ENCODE results near the gene MAP2K5.
A peak's percentile ranks its signal among the peaks of the same experiment; 100 is the strongest.

DNA sequence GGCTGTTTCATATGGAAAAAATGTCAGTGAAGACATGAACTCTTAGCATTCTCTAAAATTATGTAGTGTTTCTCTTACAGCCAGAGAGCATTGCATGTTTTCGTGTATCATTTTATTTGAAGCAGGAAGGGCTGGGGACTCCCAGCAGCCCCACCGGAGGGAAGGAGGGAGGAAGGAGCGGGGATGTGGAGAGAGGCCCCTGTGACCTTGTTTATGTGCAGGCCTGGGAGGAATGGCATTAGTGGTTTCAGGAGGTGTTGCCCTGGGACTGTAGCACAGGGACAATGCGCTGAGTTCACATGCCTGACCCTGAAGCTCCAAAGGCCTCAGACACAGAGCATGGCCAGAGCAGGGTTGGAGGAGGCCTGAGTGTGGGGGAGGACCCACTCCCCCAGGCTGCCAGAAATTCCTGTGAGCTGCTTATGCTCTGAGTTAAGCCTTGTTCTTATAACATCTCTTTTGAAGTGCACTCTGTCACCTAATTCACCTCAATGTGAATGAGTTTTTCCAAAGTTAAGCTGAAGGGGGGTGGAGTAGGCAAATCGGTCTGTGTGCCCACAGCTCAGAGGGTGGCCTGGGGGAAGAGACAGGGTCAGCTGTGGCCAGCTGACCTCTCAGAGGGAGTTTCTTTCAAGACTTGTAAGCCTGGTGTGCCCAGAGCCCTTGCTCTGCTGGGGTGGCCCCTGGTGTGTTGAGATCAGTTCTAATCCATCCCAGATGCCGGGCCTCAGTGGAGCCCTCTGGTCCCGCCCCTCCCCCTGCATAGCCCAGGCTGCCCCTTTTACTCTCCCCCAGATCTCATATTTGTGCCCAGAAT, 301.3 kb downstream of the MAP2K5 start:
- TF ChIP-seq, protein P1, sequence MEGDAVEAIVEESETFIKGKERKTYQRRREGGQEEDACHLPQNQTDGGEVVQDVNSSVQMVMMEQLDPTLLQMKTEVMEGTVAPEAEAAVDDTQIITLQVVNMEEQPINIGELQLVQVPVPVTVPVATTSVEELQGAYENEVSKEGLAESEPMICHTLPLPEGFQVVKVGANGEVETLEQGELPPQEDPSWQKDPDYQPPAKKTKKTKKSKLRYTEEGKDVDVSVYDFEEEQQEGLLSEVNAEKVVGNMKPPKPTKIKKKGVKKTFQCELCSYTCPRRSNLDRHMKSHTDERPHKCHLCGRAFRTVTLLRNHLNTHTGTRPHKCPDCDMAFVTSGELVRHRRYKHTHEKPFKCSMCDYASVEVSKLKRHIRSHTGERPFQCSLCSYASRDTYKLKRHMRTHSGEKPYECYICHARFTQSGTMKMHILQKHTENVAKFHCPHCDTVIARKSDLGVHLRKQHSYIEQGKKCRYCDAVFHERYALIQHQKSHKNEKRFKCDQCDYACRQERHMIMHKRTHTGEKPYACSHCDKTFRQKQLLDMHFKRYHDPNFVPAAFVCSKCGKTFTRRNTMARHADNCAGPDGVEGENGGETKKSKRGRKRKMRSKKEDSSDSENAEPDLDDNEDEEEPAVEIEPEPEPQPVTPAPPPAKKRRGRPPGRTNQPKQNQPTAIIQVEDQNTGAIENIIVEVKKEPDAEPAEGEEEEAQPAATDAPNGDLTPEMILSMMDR (IDR thresholded peaks at IDR 0.05): no peak
- TF ChIP-seq POLR2A (IDR thresholded peaks at IDR 0.05) (no peak), EP300 (IDR thresholded peaks at IDR 0.05) (peak in 1 of 2 donors; percentile 37)

Measured in tibial nerve (tissue), 4 donors.